Transverse colon (tissue), 4 donors: ENCODE data around the gene UBAC2. TPM values are rescaled to one million over a fixed set of nuclear protein-coding genes. Genes with fewer than 3 reads are reported as not detected.

Experiments
- DNase-seq: peaks from one replicate; pipeline ENCODE4 v3.0.0-alpha.2; 2019
- H3K27ac ChIP-seq, 4 donors: fragments of 200-600 bp; sonication (generic); 2 replicates each; pipeline ENCODE4 v1.5.1; 2016 to 2018; ENCODE audit warnings: inconsistent platforms in 4 of 4
- H3K27me3 ChIP-seq: fragments of 200-600 bp; sonication (generic); 2 replicates; pipeline ENCODE4 v1.5.1; 2017; ENCODE audit warnings: inconsistent platforms
- H3K36me3 ChIP-seq, 4 donors: fragments of 200-600 bp; sonication (generic); 2 replicates each; pipeline ENCODE4 v1.5.1; 2017 to 2019; ENCODE audit warnings: inconsistent platforms in 4 of 4
- H3K4me1 ChIP-seq, 4 donors: fragments of 200-600 bp; sonication (generic); 2 replicates each; pipeline ENCODE4 v1.5.1; 2017 to 2020; ENCODE audit warnings: inconsistent platforms in 4 of 4
- H3K4me3 ChIP-seq, 4 donors: fragments of 200-600 bp; sonication (generic); 1 replicate in 1 of 4; 2 replicates in 3 of 4; pipeline versions ENCODE4 v1.5.1 to v1.6.1; 2017 to 2019; ENCODE audit warnings: inconsistent platforms in 4 of 4
- H3K9me3 ChIP-seq, 2 donors: fragments of 200-600 bp; sonication (generic); 2 replicates each; pipeline ENCODE4 v1.5.1; 2017 to 2019; ENCODE audit warnings: inconsistent platforms in 2 of 2
- EP300 ChIP-seq: sonication (generic); formaldehyde crosslinking; IDR thresholded peaks from one replicate; pipeline ENCODE4 v1.6.1; 2017; ENCODE audit warnings: antibody characterized with exemption, low read depth
- POLR2A ChIP-seq: fragments of 450-650 bp; IDR thresholded peaks from one replicate; pipeline ENCODE4 v1.6.1; 2016; ENCODE audit warnings: antibody characterized with exemption, mild to moderate bottlenecking, moderate library complexity
- POLR2AphosphoS5 ChIP-seq, 3 donors: sonication (generic); formaldehyde crosslinking; IDR thresholded peaks; one replicate each; pipeline ENCODE4 v1.6.1; 2016; ENCODE audit warnings: antibody characterized with exemption in 3 of 3
- whole genome bisulfite sequencing, 2 donors: methylation state at CpG; one replicate each; pipeline ENCODE4 v1.1.5; 2018; ENCODE audit warnings: low coverage in 1 of 2; 5-methylcytosine and 5-hydroxymethylcytosine counted together
- in situ Hi-C, 4 donors: fragments of 200-750 bp; cut with MboI; loops; one replicate each; pipeline versions ENCODE4 v1.15.0 to v1.15.1; 2017; ENCODE audit warnings: low sequenced_read_pairs in 3 of 4, low pct_ligation_motif_present in 1 of 4, low pct_unique_long_range_greater_than_20kb in 1 of 4
- intact Hi-C: fragments of 100-400 bp; cut with DNase I; formaldehyde crosslinking; loops from one replicate; pipeline ENCODE4 v1.15.1; 2023; ENCODE audit warnings: low total_unique reads
- total RNA-seq, 4 donors: library from RNA; depleted of rRNA; stranded (reverse); fragments of >200 nt; gene quantifications; one replicate each; pipeline ENCODE4 v1.1.0, GENCODE V29; 2016
- TF ChIP-seq, protein P1 (sequence below), 5 experiments: fragments of 200-600 bp in 3 of 5; fragments of 450-650 bp in 2 of 5; sonication (generic) in 3 of 5; IDR thresholded peaks; 1 replicate in 2 of 5; 2 replicates in 3 of 5; pipeline ENCODE4 v1.5.1; 2016 to 2017; ENCODE audit warnings: antibody characterized with exemption in 5 of 5, inconsistent platforms in 3 of 5, mild to moderate bottlenecking in 2 of 5, moderate library complexity in 1 of 5

Gene UBAC2
- total RNA-seq, 4 donors from 2014 or later, result 34.4 to 77.3 (median 66.5) TPM

DNA sequence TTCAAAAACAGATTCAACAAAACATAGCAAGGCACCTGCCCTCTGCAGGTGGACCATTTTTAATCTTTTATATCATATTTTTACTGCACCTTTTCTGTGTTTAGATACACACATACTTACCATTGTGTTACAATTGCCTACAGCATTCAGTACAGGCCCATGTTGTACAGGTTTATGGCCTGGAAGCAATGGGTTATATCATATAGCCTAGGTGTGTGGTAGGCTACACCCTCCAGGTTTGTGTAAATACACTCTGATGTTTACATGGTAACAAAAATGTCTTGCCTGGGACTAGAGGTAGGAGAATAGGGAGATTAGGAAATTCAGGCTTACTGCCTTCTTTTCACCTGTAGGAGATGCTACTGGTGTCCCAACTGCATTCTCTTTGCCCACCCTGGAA, 8.2 kb upstream of the UBAC2 start:
- intact Hi-C loops (no loop called here), in situ Hi-C loops (loop anchor here in 2 of 4 donors (25.0 kb wide), 1 partner anchor 245 kb away; no protein-coding TSS in a partner anchor)
- no peaks in the 10 kb centered on the region for H3K27me3 ChIP-seq
- TF ChIP-seq, protein P1, sequence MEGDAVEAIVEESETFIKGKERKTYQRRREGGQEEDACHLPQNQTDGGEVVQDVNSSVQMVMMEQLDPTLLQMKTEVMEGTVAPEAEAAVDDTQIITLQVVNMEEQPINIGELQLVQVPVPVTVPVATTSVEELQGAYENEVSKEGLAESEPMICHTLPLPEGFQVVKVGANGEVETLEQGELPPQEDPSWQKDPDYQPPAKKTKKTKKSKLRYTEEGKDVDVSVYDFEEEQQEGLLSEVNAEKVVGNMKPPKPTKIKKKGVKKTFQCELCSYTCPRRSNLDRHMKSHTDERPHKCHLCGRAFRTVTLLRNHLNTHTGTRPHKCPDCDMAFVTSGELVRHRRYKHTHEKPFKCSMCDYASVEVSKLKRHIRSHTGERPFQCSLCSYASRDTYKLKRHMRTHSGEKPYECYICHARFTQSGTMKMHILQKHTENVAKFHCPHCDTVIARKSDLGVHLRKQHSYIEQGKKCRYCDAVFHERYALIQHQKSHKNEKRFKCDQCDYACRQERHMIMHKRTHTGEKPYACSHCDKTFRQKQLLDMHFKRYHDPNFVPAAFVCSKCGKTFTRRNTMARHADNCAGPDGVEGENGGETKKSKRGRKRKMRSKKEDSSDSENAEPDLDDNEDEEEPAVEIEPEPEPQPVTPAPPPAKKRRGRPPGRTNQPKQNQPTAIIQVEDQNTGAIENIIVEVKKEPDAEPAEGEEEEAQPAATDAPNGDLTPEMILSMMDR (IDR thresholded peaks at IDR 0.05), result peak in 1 of 5 experiments; percentile 10
- peak in 1 of 3 donors; percentile 38 for TF ChIP-seq POLR2AphosphoS5 (IDR thresholded peaks at IDR 0.05)
- no peak for TF ChIP-seq POLR2A
- H3K4me3 ChIP-seq, result no peak overlapping the region
- no peaks in the 10 kb centered on the region for H3K36me3 ChIP-seq
- peak overlapping the region; percentile 69 to 82 (median 76) for H3K27ac ChIP-seq
- DNase-seq, result no peak
- H3K4me1 ChIP-seq, result peaks cover 7 to 45% (median 22%) of the 10 kb centered on the region in 4 donors
- H3K9me3 ChIP-seq, result no peaks in the 10 kb centered on the region

DNA sequence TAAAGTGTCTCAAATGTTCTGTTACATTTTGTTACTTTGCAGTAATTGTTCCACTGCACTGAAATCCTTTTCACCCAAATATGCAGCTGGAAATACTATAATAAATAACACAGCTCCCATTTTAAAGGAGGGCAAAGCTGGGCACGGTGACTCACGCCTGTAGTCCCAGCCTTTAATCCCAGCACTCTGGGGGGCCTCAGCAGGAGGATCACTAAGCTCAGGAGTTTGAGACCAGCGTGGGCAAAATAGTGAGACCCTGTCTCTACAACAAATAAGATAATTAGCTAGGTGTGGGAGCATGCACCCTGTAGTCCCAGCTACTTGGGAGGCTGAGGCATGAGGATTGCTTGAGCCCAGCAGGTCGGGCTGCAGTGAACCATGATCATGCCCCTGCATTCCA, 7.5 kb upstream of the UBAC2 start:
- TF ChIP-seq, protein P1 (IDR thresholded peaks at IDR 0.05), result no peak
- TF ChIP-seq POLR2AphosphoS5 (IDR thresholded peaks at IDR 0.05), result no peak
- TF ChIP-seq EP300, result no peak
- WGBS, 2 donors, result 74 to 83% methylated on average over 2 to 4 of the region's 4 CpGs
- no peak for DNase-seq
- Histone ChIP-seq H3K4me1 (peaks cover 7 to 51% (median 26%) of the 10 kb centered on the region in 4 donors), H3K9me3 (no peaks in the 10 kb centered on the region), H3K36me3 (no peaks in the 10 kb centered on the region), H3K4me3 (no peak overlapping the region), H3K27me3 (no peaks in the 10 kb centered on the region), H3K27ac (peak overlapping the region; percentile 69 to 82 (median 76))
- intact Hi-C loops, result no loop called here
- in situ Hi-C loops, result loop anchor here in 2 of 4 donors (25.0 kb wide), 1 partner anchor 244 kb away; no protein-coding TSS in a partner anchor

DNA sequence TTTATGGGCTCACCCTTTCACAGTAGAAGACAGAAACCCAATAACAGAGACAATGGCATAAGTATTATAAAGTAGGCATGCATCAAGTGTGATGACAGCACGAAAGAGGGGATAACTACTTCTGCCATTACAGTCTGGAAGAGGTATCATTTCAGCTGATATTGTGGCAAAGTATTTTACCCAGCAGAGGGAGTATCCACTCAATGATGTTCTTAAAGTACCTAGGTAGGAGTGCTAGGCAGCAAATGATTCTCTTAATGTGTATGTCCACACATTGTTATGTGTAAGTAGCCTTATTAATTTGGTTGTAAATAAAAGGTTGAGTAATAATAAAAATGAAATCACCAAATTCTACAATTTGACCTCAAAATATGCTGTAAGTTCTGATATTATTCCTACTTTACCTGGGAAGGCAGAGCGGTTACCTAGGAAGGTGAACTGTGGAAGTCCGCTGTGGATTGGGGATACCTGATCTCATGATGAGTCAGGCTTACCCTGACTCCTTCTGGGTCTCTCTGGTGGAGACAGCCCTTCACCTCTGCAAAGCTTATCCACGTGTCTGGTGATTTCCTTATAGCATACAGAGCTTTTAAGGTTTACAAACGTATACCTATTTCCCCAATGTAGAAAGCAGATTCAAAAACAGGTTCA, 4.1 kb upstream of the UBAC2 start:
- H3K4me1 ChIP-seq, result peaks cover 3 to 51% (median 26%) of the 10 kb centered on the region in 4 donors
- in situ Hi-C loops (loop anchor here in 2 of 4 donors (25.0 kb wide), 1 partner anchor 241 kb away; no protein-coding TSS in a partner anchor), intact Hi-C loops (no loop called here)
- no peak for DNase-seq
- 48 to 63% methylated on average over 5 of the region's 5 CpGs for WGBS, 2 donors
- no peaks in the 10 kb centered on the region for H3K27me3 ChIP-seq
- no peaks in the 10 kb centered on the region for H3K36me3 ChIP-seq
- no peak overlapping the region for H3K4me3 ChIP-seq
- TF ChIP-seq POLR2AphosphoS5 (IDR thresholded peaks at IDR 0.05) (no peak), POLR2A (no peak), EP300 (no peak)
- TF ChIP-seq, protein P1 (IDR thresholded peaks at IDR 0.05), result peak in 4 of 5 experiments; percentile 18 to 41 (median 28)
- no peaks in the 10 kb centered on the region for H3K9me3 ChIP-seq
- H3K27ac ChIP-seq, result peak overlapping the region; percentile 93 to 98 (median 96)

DNA sequence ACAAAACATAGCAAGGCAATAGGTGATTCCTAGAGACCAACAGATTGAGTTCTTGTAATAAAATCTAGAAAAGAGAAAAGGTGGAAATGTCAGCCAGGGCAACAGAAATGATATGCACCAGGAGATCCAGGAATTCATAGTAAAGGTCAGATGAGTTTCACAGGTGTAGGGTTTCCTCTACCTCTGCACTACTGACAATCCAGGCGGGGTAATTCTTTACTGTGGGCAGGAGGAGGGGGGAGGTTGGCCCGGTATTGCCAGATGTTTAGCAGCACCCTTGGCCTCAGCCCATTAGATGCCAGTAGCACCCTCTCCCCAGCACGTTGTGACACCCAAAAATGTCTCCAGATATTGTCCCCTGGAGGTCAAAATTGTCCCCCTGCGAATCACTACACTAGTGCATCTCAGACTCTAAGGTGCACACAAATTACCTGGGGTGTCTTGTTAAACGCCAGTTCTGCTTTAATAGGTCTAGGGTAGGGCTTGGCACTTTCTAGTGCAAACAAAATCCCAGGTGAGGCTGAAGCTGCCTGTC, 3.5 kb upstream of the UBAC2 start:
- TF ChIP-seq, protein P1 (IDR thresholded peaks at IDR 0.05), result no peak
- TF ChIP-seq POLR2A, result peak; percentile 17
- no peak for TF ChIP-seq EP300
- TF ChIP-seq POLR2AphosphoS5 (IDR thresholded peaks at IDR 0.05), result peak in 1 of 3 donors; percentile 33
- 17 to 60% methylated on average over 1 to 5 of the region's 5 CpGs for WGBS, 2 donors
- no peaks in the 10 kb centered on the region for H3K27me3 ChIP-seq
- peak overlapping the region; percentile 93 to 98 (median 96) for H3K27ac ChIP-seq
- H3K4me1 ChIP-seq, result peaks cover 3 to 51% (median 24%) of the 10 kb centered on the region in 4 donors
- H3K36me3 ChIP-seq, result no peaks in the 10 kb centered on the region
- intact Hi-C loops, result no loop called here
- no peak overlapping the region for H3K4me3 ChIP-seq
- in situ Hi-C loops, result loop anchor here in 2 of 4 donors (25.0 kb wide), 1 partner anchor 240 kb away; no protein-coding TSS in a partner anchor
- DNase-seq, result peak; percentile 60
- no peaks in the 10 kb centered on the region for H3K9me3 ChIP-seq
